VCaP (cell line): ENCODE data around the gene ACSF3.

Experiments
- H3K27ac ChIP-seq: fragments of 450-650 bp; 2 replicates; pipeline ENCODE4 v1.5.1; 2017
- CTCF ChIP-seq: fragments of 450-650 bp; conservative IDR thresholded peaks from 2 replicates; pipeline ENCODE4 v1.5.1; 2017; ENCODE audit warnings: mild to moderate bottlenecking, moderate library complexity

The ACSF3 gene

GRCh38 chr16:89056592-89056991 is 37.1 kb upstream of the ACSF3 start:
- TF ChIP-seq CTCF = no peak
- H3K27ac ChIP-seq = no peak overlapping the region

GRCh38 chr16:89057738-89058137 is 35.9 kb upstream of the ACSF3 start:
- no peak overlapping the region for H3K27ac ChIP-seq
- TF ChIP-seq CTCF = no peak

GRCh38 chr16:89058812-89059211 is 34.8 kb upstream of the ACSF3 start:
- TF ChIP-seq CTCF = no peak
- no peak overlapping the region for H3K27ac ChIP-seq

GRCh38 chr16:89060207-89060794 is 33.4 kb upstream of the ACSF3 start:
- TF ChIP-seq CTCF = no peak
- no peak overlapping the region for H3K27ac ChIP-seq

- TF ChIP-seq CTCF = no peak
- H3K27ac ChIP-seq = no peak overlapping the region
These were observed 32.6 kb upstream of the ACSF3 start for GRCh38 chr16:89061086-89061485.

GRCh38 chr16:89061590-89062380 is 31.9 kb upstream of the ACSF3 start:
- H3K27ac ChIP-seq = no peak overlapping the region

More at GRCh38 chr16:89061590-89062380, 31.9 kb upstream of the ACSF3 start:
- TF ChIP-seq CTCF = no peak
